Measurements from ENCODE around the gene CPVL.

CPVL gene

GRCh38 chr7:29063236-29063635, 83.1 kb downstream of the CPVL start:
- Histone ChIP-seq H3K27me3 (ENCODE audit: insufficient read depth, poor library complexity, severe bottlenecking) (no peaks in the 10 kb centered on the region), H3K36me3 (ENCODE audit: low read depth) (no peaks in the 10 kb centered on the region), H3K4me1 (ENCODE audit: insufficient read depth, poor library complexity, severe bottlenecking) (no peaks in the 10 kb centered on the region), H3K9me3 (ENCODE audit: severe bottlenecking) (no peaks in the 10 kb centered on the region), H3K4me3 (ENCODE audit: severe bottlenecking) (no peak overlapping the region), H3K27ac (ENCODE audit: poor library complexity, severe bottlenecking) (no peak overlapping the region)
- ATAC-seq (ENCODE audit: low read depth) (no peak), DNase-seq (ENCODE audit: low spot score) (no peak)
- TF ChIP-seq CTCF (IDR thresholded peaks at IDR 0.05; ENCODE audit: poor library complexity, severe bottlenecking), result no peak

GRCh38 chr7:29053105-29053872, 93.0 kb downstream of the CPVL start:
- H3K4me3 ChIP-seq (ENCODE audit: severe bottlenecking), result no peak overlapping the region
- no peak for DNase-seq (ENCODE audit: low spot score)
- TF ChIP-seq CTCF (IDR thresholded peaks at IDR 0.05; ENCODE audit: poor library complexity, severe bottlenecking), result no peak
- no peaks in the 10 kb centered on the region for H3K4me1 ChIP-seq (ENCODE audit: insufficient read depth, poor library complexity, severe bottlenecking)
- H3K9me3 ChIP-seq (ENCODE audit: severe bottlenecking), result no peaks in the 10 kb centered on the region
- no peaks in the 10 kb centered on the region for H3K36me3 ChIP-seq (ENCODE audit: low read depth)
- no peak overlapping the region for H3K27ac ChIP-seq (ENCODE audit: poor library complexity, severe bottlenecking)
- ATAC-seq (ENCODE audit: low read depth), result no peak
- H3K27me3 ChIP-seq (ENCODE audit: insufficient read depth, poor library complexity, severe bottlenecking), result no peaks in the 10 kb centered on the region

- H3K9me3 ChIP-seq (ENCODE audit: severe bottlenecking), result no peaks in the 10 kb centered on the region
- no peak for TF ChIP-seq CTCF (IDR thresholded peaks at IDR 0.05; ENCODE audit: poor library complexity, severe bottlenecking)
- no peaks in the 10 kb centered on the region for H3K4me1 ChIP-seq (ENCODE audit: insufficient read depth, poor library complexity, severe bottlenecking)
- no peaks in the 10 kb centered on the region for H3K36me3 ChIP-seq (ENCODE audit: low read depth)
- DNase-seq (ENCODE audit: low spot score) (no peak), ATAC-seq (ENCODE audit: low read depth) (no peak)
- no peak overlapping the region for H3K4me3 ChIP-seq (ENCODE audit: severe bottlenecking)
- H3K27me3 ChIP-seq (ENCODE audit: insufficient read depth, poor library complexity, severe bottlenecking), result no peaks in the 10 kb centered on the region
- H3K27ac ChIP-seq (ENCODE audit: poor library complexity, severe bottlenecking), result no peak overlapping the region
These were observed 99.4 kb downstream of the CPVL start for GRCh38 chr7:29046978-29047377.

- TF ChIP-seq CTCF (IDR thresholded peaks at IDR 0.05; ENCODE audit: poor library complexity, severe bottlenecking), result no peak
- Histone ChIP-seq H3K4me1 (ENCODE audit: insufficient read depth, poor library complexity, severe bottlenecking) (no peaks in the 10 kb centered on the region), H3K27ac (ENCODE audit: poor library complexity, severe bottlenecking) (no peak overlapping the region), H3K36me3 (ENCODE audit: low read depth) (no peaks in the 10 kb centered on the region), H3K9me3 (ENCODE audit: severe bottlenecking) (no peaks in the 10 kb centered on the region), H3K4me3 (ENCODE audit: severe bottlenecking) (no peak overlapping the region), H3K27me3 (ENCODE audit: insufficient read depth, poor library complexity, severe bottlenecking) (no peaks in the 10 kb centered on the region)
- ATAC-seq (ENCODE audit: low read depth), result no peak
- DNase-seq (ENCODE audit: low spot score), result no peak
These were observed 100.9 kb downstream of the CPVL start for GRCh38 chr7:29045258-29046086.

Data from RWPE2 (cell line).